Measurements from ENCODE around the gene NPAS4.

GRCh38 chr11:66454247-66454646, 33.4 kb downstream of the NPAS4 start:
- TF ChIP-seq, protein P1, sequence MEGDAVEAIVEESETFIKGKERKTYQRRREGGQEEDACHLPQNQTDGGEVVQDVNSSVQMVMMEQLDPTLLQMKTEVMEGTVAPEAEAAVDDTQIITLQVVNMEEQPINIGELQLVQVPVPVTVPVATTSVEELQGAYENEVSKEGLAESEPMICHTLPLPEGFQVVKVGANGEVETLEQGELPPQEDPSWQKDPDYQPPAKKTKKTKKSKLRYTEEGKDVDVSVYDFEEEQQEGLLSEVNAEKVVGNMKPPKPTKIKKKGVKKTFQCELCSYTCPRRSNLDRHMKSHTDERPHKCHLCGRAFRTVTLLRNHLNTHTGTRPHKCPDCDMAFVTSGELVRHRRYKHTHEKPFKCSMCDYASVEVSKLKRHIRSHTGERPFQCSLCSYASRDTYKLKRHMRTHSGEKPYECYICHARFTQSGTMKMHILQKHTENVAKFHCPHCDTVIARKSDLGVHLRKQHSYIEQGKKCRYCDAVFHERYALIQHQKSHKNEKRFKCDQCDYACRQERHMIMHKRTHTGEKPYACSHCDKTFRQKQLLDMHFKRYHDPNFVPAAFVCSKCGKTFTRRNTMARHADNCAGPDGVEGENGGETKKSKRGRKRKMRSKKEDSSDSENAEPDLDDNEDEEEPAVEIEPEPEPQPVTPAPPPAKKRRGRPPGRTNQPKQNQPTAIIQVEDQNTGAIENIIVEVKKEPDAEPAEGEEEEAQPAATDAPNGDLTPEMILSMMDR (IDR thresholded peaks at IDR 0.05), result no peak
- no peak for TF ChIP-seq POLR2A (IDR thresholded peaks at IDR 0.05)

Data from esophagus squamous epithelium (tissue), 4 donors.